ENCODE measurements around the gene NCK2. TPM values are rescaled to one million over a fixed set of nuclear protein-coding genes. Genes with fewer than 3 reads are reported as not detected.

Gene NCK2
- total and polyA plus RNA-seq, 2 of the 13 experiments (the other 11 are each of a cell fraction or from before 2014, with no cell fraction given), result 14.8 to 23.5 TPM

DNA sequence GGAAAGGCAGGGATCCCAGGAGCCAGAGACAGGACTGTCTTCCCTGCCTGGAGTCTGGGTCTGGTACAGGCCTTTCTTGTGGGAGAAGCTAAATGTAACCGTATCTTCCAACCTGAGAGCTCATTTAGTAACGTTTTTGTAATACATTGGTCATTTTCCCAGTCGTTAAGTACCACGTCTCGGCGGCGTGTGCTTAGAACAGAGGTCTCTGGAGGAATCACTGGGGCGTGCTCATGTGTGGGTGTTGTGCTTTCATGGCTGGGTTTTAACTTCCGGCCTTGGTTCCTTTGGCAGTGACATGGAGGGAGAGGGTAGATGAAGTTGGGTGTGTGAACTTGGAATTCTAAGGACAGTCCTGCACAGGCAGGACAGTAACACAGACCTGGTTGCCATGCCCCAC, 79.7 kb downstream of the NCK2 start:
- Histone ChIP-seq H3K9me3 (ENCODE audit: low read length) (no peaks in the 10 kb centered on the region), H3K79me2 (ENCODE audit: insufficient read depth, low read length) (peaks cover 4% of the 10 kb centered on the region), H3K4me2 (ENCODE audit: low read depth, low read length) (no peak overlapping the region), H4K20me1 (ENCODE audit: insufficient read depth, low read length) (no peaks in the 10 kb centered on the region), H3K36me3 (replicated peaks in 1 of 2; ENCODE audit: control insufficient read depth in 1 of 2, insufficient read depth in 2 of 2, low read length in 2 of 2) (no peaks in the 10 kb centered on the region), H3K27me3 (ENCODE audit: control insufficient read depth in 1 of 2, insufficient read depth in 2 of 2, low read length in 2 of 2) (no peaks in the 10 kb centered on the region), H3K27ac (ENCODE audit: extremely low read length, insufficient read depth, low read length) (no peak overlapping the region), H3K4me3 (replicated peaks in 1 of 3; ENCODE audit: insufficient read depth in 1 of 3, low read depth in 2 of 3, low read length in 3 of 3) (no peak overlapping the region), H3K9ac (ENCODE audit: insufficient read depth, low read depth, low read length) (no peak overlapping the region), H3K4me1 (ENCODE audit: insufficient read depth, low read length) (peaks cover 42% of the 10 kb centered on the region), H2AFZ (ENCODE audit: low read length) (no peak overlapping the region)
- in situ Hi-C loops (cut with HindIII; ENCODE audit: extremely low pct_ligation_motif_present, low pct_unique_long_range_greater_than_20kb), result no loop called here
- WGBS (ENCODE audit: low lambda C conversion rate), result 96% methylated on average over 9 of the region's 9 CpGs
- intact Hi-C loops (cut with micrococcal nuclease; ENCODE audit: unreplicated experiment), result loop anchor here (5.0 kb wide), 2 partner anchors 77 to 93 kb away; no protein-coding TSS in a partner anchor
- no peak for DNase-seq (ENCODE audit: low spot score)
- no peak for TF ChIP-seq ZNF496 (CRISPR knock-in tag; IDR thresholded peaks at IDR 0.05; ENCODE audit: insufficient replicate concordance)
- TF ChIP-seq TCF12 (IDR thresholded peaks at IDR 0.05), result no peak
- no peak for TF ChIP-seq TCF12 (CRISPR knock-in tag; IDR thresholded peaks at IDR 0.05)
- no peak for TF ChIP-seq SMAD9 (CRISPR knock-in tag; IDR thresholded peaks at IDR 0.05)
- no peak for TF ChIP-seq KLF16 (CRISPR knock-in tag; IDR thresholded peaks at IDR 0.05)
- no peak for TF ChIP-seq ARNT2 (CRISPR knock-in tag; IDR thresholded peaks at IDR 0.05; ENCODE audit: low read depth)
- TF ChIP-seq ZNF772 (CRISPR knock-in tag; IDR thresholded peaks at IDR 0.05), result no peak
- TF ChIP-seq, protein P1, sequence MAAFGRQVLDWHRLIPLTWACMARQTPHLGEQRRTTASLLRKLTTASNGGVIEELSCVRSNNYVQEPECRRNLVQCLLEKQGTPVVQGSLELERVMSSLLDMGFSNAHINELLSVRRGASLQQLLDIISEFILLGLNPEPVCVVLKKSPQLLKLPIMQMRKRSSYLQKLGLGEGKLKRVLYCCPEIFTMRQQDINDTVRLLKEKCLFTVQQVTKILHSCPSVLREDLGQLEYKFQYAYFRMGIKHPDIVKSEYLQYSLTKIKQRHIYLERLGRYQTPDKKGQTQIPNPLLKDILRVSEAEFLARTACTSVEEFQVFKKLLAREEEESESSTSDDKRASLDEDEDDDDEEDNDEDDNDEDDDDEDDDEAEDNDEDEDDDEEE (CRISPR knock-in tag; IDR thresholded peaks at IDR 0.05), result no peak
- no peak for TF ChIP-seq PITX1 (CRISPR knock-in tag; IDR thresholded peaks at IDR 0.05)
- TF ChIP-seq YEATS2 (CRISPR knock-in tag; IDR thresholded peaks at IDR 0.05; ENCODE audit: borderline replicate concordance), result no peak
- TF ChIP-seq GTF2F1 (IDR thresholded peaks at IDR 0.05; ENCODE audit: low read length), result no peak
- TF ChIP-seq NFIB (CRISPR knock-in tag; IDR thresholded peaks at IDR 0.05; ENCODE audit: borderline replicate concordance), result no peak
- no peak for TF ChIP-seq ASH2L (IDR thresholded peaks at IDR 0.05; ENCODE audit: insufficient read length, low read depth, low read length)
- TF ChIP-seq CCDC6 (CRISPR knock-in tag; IDR thresholded peaks at IDR 0.05), result no peak
- no peak for TF ChIP-seq TOPORS (CRISPR knock-in tag; IDR thresholded peaks at IDR 0.05)
- TF ChIP-seq ZNF224 (CRISPR knock-in tag; IDR thresholded peaks at IDR 0.05), result no peak
- TF ChIP-seq, protein P2, sequence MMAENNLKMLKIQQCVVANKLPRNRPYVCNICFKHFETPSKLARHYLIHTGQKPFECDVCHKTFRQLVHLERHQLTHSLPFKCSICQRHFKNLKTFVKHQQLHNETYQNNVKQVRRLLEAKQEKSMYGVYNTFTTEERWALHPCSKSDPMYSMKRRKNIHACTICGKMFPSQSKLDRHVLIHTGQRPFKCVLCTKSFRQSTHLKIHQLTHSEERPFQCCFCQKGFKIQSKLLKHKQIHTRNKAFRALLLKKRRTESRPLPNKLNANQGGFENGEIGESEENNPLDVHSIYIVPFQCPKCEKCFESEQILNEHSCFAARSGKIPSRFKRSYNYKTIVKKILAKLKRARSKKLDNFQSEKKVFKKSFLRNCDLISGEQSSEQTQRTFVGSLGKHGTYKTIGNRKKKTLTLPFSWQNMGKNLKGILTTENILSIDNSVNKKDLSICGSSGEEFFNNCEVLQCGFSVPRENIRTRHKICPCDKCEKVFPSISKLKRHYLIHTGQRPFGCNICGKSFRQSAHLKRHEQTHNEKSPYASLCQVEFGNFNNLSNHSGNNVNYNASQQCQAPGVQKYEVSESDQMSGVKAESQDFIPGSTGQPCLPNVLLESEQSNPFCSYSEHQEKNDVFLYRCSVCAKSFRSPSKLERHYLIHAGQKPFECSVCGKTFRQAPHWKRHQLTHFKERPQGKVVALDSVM (CRISPR knock-in tag; IDR thresholded peaks at IDR 0.05), result no peak
- TF ChIP-seq CBX1 (IDR thresholded peaks at IDR 0.05; ENCODE audit: low read depth), result no peak
- no peak for ATAC-seq
- no peak for FAIRE-seq
- no TSS peak for BruUV-seq (replicated peaks)
- CTCF ChIA-PET (ENCODE audit: low intra/inter-chr PET ratio, low total read pairs), result no interaction called here
- POLR2A ChIA-PET, result no interaction called here

All from HepG2 (cell line).